Osteocyte (in vitro differentiated cells): ENCODE measurements around the gene TMEM204. TPM values are rescaled to one million over a fixed set of nuclear protein-coding genes. Genes with fewer than 3 reads are reported as not detected.

Source experiments
- DNase-seq: peaks from one replicate; pipeline ENCODE4 v3.0.0; 2021; ENCODE audit warnings: mixed read lengths; ENCODE audit not compliant: unreplicated experiment; ENCODE audit errors: extremely low spot score
- H3K27ac Mint-ChIP-seq: one replicate; pipeline ENCODE4 v1.8.0; 2021; ENCODE audit warnings: mild to moderate bottlenecking, mixed read lengths; ENCODE audit not compliant: unreplicated experiment
- H3K27me3 Mint-ChIP-seq: one replicate; pipeline ENCODE4 v1.8.0; 2021; ENCODE audit warnings: mixed read lengths; ENCODE audit not compliant: unreplicated experiment
- H3K36me3 Mint-ChIP-seq: one replicate; pipeline ENCODE4 v1.8.0; 2021; ENCODE audit warnings: mixed read lengths; ENCODE audit not compliant: unreplicated experiment
- H3K4me1 Mint-ChIP-seq: one replicate; pipeline ENCODE4 v1.8.0; 2021; ENCODE audit warnings: mixed read lengths; ENCODE audit not compliant: unreplicated experiment
- H3K4me3 Mint-ChIP-seq: one replicate; pipeline ENCODE4 v1.8.0; 2021; ENCODE audit warnings: mild to moderate bottlenecking, moderate library complexity, mixed read lengths; ENCODE audit not compliant: unreplicated experiment
- H3K9me3 Mint-ChIP-seq: one replicate; pipeline ENCODE4 v1.8.0; 2021; ENCODE audit warnings: mixed read lengths; ENCODE audit not compliant: unreplicated experiment
- total RNA-seq: library from RNA; stranded (reverse); gene quantifications from 2 replicates; pipeline ENCODE4 v1.2.1, GENCODE V29; 2021
- TF ChIP-seq, protein P1 (sequence below): fragments of 200-600 bp; sonication (generic); IDR thresholded peaks from 2 replicates; pipeline ENCODE4 v1.5.0; 2021; ENCODE audit warnings: antibody characterized with exemption, mild to moderate bottlenecking, moderate library complexity

TMEM204 gene
- total RNA-seq, 1 donor from 2014 or later: 14.5 TPM

DNA sequence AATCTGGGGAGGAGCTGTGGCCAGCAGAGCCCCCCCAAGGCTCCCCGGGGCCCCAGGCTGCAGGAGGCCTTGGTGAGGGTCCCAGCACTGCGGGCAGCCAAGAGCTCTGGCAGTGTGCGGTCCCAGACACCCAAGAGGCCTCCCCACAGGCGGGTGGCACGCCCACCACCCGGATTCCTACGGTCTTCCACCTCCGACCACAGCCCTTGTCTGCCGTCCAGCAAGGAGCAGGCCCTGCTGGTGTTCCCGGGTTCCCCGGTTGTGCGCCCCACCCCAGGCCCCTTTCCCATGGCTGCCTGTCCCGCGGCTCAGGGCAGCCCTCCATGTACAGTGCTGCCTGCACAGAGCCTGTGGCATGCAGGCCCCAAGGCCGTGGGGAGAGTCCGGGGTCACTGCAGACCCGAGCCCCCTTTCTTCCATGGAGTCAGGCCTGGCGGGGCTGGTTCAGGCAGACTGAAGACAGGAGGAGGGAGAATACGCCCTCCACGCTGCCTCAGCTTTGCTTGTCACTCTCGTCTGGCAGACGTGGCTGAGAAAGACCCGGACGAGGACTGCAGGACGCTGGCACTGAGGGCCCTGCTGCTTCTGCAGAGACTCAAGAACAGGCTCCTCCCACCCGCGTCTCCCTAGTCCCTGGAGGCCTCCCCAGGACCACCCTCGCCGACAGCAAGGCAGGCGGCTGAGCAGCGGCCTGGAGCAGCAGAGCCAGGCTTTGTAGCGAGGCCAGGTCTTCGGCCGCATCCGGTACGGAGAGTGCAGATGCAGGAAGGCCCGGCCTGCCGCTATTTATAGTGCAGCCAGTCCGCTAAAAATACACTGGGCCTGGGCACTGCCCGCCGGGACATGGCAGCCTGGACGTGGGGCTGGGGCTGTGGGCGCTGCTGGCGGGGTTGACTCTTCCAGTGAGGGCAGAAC is 23.9 kb upstream of the TMEM204 start:
- no peak for DNase-seq
- Mint-ChIP-seq H3K27ac (no peak overlapping the region), H3K36me3 (peaks cover 15% of the 10 kb centered on the region), H3K4me3 (no peak overlapping the region), H3K4me1 (no peaks in the 10 kb centered on the region), H3K9me3 (no peaks in the 10 kb centered on the region), H3K27me3 (no peaks in the 10 kb centered on the region)
- TF ChIP-seq, protein P1, sequence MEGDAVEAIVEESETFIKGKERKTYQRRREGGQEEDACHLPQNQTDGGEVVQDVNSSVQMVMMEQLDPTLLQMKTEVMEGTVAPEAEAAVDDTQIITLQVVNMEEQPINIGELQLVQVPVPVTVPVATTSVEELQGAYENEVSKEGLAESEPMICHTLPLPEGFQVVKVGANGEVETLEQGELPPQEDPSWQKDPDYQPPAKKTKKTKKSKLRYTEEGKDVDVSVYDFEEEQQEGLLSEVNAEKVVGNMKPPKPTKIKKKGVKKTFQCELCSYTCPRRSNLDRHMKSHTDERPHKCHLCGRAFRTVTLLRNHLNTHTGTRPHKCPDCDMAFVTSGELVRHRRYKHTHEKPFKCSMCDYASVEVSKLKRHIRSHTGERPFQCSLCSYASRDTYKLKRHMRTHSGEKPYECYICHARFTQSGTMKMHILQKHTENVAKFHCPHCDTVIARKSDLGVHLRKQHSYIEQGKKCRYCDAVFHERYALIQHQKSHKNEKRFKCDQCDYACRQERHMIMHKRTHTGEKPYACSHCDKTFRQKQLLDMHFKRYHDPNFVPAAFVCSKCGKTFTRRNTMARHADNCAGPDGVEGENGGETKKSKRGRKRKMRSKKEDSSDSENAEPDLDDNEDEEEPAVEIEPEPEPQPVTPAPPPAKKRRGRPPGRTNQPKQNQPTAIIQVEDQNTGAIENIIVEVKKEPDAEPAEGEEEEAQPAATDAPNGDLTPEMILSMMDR: no peak

DNA sequence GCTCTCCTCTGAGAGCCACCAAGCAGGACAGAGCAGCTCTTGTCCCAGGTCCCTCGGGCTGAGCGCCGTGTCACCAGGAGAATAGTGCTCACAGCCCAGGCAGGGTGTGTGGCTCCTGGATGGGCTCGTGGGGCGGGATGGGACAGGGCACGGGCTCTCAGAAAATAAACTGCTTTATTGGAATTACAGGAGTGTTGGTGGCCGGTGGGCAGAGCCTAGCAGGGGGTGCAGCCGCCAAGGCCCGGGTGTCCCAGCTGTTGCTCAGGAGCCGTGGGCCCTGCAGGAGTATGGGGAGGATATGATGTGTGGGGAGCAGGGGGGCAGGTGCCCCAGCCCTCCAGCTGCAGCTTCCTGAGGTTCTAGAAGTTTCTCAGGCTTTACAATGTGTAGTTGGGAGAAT is 23.2 kb upstream of the TMEM204 start:
- H3K9me3 Mint-ChIP-seq: no peaks in the 10 kb centered on the region
- H3K27me3 Mint-ChIP-seq: no peaks in the 10 kb centered on the region
- H3K4me3 Mint-ChIP-seq: no peak overlapping the region
- H3K4me1 Mint-ChIP-seq: no peaks in the 10 kb centered on the region
- no peak overlapping the region for H3K27ac Mint-ChIP-seq
- TF ChIP-seq, protein P1: no peak
- peaks cover 19% of the 10 kb centered on the region for H3K36me3 Mint-ChIP-seq
- no peak for DNase-seq

DNA sequence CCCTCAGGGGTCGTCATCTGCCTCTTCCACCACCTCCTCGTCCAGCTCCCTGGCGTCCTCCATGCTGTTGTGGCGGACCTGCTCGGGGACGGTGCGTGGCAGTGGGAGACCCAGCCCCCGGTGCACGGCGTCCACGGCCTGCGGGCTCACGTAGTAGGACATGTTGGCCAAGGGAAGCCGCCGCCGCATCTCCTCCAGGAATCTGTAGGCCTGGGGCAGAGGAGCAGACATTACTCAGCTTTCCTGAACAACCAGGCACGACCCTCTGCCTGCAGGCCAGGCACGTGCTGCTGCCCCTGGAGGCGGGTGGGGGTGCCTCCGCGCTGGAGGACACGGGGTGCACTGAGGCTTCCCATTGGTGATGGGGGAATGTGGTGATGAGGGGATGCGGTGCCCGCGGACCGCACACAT is 22.5 kb upstream of the TMEM204 start:
- Mint-ChIP-seq H3K9me3 (no peaks in the 10 kb centered on the region), H3K4me1 (no peaks in the 10 kb centered on the region), H3K4me3 (no peak overlapping the region), H3K27ac (no peak overlapping the region), H3K36me3 (peaks cover 19% of the 10 kb centered on the region), H3K27me3 (no peaks in the 10 kb centered on the region)
- TF ChIP-seq, protein P1: no peak
- no peak for DNase-seq

DNA sequence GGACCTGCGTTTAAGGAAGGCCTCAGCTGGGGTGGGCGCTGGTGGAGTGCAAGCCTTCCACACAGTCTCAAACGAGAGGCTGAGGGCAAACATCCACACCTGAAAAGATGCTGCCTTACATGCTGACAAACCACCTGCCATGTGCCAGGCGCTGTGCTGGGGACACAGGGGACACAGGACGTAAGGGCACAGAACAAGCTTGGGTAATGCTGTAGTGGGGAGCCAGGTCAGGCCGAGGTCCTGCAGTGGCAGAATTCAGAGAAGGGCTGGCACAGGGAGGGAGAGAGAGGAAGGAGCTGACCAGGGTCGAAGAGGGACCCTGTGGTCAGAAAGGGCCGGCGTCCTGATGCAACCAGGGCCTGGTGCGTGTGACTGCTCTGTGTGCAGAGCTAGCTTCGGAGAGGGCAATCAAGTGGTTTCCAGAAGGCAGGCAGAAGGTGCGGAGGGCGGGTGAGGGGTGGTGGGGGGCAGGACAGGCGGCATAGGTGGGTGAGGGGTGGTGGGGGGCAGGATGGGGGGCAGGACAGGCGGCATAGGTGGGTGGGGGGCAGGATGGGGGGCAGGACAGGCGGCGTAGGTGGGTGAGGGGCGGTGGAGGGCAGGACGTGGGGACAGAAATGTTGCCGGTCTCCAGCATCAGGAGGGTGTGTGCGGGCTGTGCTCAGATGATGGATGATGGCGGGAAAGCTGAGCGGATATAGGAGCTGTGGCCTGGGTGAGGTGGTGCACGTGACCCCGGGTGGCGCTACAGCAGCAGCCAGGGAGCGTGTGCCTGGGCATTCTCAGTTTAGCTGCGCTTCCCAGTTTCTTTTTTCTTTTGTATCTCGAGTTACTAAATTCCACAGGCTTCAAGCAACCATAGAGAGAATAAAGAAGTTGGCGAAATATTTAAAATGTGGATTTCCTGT is 21.6 kb upstream of the TMEM204 start:
- no peaks in the 10 kb centered on the region for H3K27me3 Mint-ChIP-seq
- H3K27ac Mint-ChIP-seq: no peak overlapping the region
- H3K36me3 Mint-ChIP-seq: peaks cover 21% of the 10 kb centered on the region
- no peaks in the 10 kb centered on the region for H3K9me3 Mint-ChIP-seq
- TF ChIP-seq, protein P1: no peak
- no peak for DNase-seq
- no peak overlapping the region for H3K4me3 Mint-ChIP-seq
- H3K4me1 Mint-ChIP-seq: no peaks in the 10 kb centered on the region

DNA sequence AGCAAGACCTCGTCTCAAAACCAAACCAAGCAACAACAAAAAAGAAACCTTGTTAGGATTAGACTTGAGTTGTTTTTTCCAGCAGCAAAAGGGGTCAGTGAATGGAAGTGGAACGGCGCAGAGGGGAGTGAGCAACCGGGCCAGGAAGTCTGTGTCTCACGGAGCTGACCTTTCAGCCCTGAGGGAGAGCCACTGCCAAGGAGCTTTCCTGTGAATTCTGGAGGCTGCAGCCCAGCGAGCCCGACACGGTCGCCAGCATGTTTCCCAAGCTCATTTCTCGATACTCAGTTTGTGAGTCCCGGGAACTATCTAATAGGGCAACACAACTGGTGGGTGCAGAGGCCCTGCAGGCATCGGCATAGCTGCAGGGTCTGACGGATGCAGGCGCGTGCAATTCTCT is 20.7 kb upstream of the TMEM204 start:
- Mint-ChIP-seq H3K4me3 (no peak overlapping the region), H3K27ac (no peak overlapping the region), H3K36me3 (peaks cover 17% of the 10 kb centered on the region), H3K27me3 (no peaks in the 10 kb centered on the region), H3K4me1 (no peaks in the 10 kb centered on the region), H3K9me3 (no peaks in the 10 kb centered on the region)
- no peak for DNase-seq
- TF ChIP-seq, protein P1: no peak
